Type B pancreatic cell (in vitro differentiated cells): ENCODE data around the gene YWHAB. TPM values are rescaled to one million over a fixed set of nuclear protein-coding genes. Genes with fewer than 3 reads are reported as not detected.

Source experiments
- DNase-seq: peaks from one replicate; pipeline ENCODE4 v3.0.0; 2021; ENCODE audit warnings: mixed read lengths; ENCODE audit not compliant: unreplicated experiment; ENCODE audit errors: extremely low spot score
- H3K27ac Mint-ChIP-seq: 2 replicates; pipeline ENCODE4 v1.8.0; 2021; ENCODE audit warnings: mild to moderate bottlenecking, mixed read lengths
- H3K27me3 Mint-ChIP-seq: 2 replicates; pipeline ENCODE4 v1.8.0; 2021; ENCODE audit warnings: mixed read lengths
- H3K36me3 Mint-ChIP-seq: 2 replicates; pipeline ENCODE4 v1.8.0; 2021; ENCODE audit warnings: mixed read lengths
- H3K4me1 Mint-ChIP-seq: one replicate; pipeline ENCODE4 v1.8.0; 2021; ENCODE audit warnings: mixed read lengths; ENCODE audit not compliant: unreplicated experiment
- H3K4me3 Mint-ChIP-seq: 2 replicates; pipeline ENCODE4 v1.8.0; 2021; ENCODE audit warnings: mild to moderate bottlenecking, mixed read lengths
- H3K9me3 Mint-ChIP-seq: 2 replicates; pipeline ENCODE4 v1.8.0; 2021; ENCODE audit warnings: mixed read lengths
- long read RNA-seq: library from polyadenylated mRNA; unstranded; transcript quantifications from one replicate; pipeline ENCODE4 v2.0.0, GENCODE V29; 2020
- total RNA-seq: library from RNA; stranded (reverse); gene quantifications from 2 replicates; pipeline ENCODE4 v1.2.1, GENCODE V29; 2021; ENCODE audit warnings: low replicate concordance
- TF ChIP-seq, protein P1 (sequence below): fragments of 200-600 bp; sonication (generic); conservative IDR thresholded peaks from 2 replicates; pipeline ENCODE4 v1.5.0; 2021; ENCODE audit warnings: antibody characterized with exemption, mild to moderate bottlenecking

YWHAB gene
- total RNA-seq: 153 and 183 TPM in 2 replicates
- long read RNA-seq, transcript YWHAB-201 (6 exons, 3,049 nt): major isoform, 134 of 208 reads
- long read RNA-seq, transcript YWHAB-202 (7 exons, 3,109 nt): minor isoform, 23 of 208 reads
- long read RNA-seq, partial matches to known transcripts: 24 of 208 reads
- long read RNA-seq, other reads (novel, unspliced or antisense): 27 of 208 reads

DNA sequence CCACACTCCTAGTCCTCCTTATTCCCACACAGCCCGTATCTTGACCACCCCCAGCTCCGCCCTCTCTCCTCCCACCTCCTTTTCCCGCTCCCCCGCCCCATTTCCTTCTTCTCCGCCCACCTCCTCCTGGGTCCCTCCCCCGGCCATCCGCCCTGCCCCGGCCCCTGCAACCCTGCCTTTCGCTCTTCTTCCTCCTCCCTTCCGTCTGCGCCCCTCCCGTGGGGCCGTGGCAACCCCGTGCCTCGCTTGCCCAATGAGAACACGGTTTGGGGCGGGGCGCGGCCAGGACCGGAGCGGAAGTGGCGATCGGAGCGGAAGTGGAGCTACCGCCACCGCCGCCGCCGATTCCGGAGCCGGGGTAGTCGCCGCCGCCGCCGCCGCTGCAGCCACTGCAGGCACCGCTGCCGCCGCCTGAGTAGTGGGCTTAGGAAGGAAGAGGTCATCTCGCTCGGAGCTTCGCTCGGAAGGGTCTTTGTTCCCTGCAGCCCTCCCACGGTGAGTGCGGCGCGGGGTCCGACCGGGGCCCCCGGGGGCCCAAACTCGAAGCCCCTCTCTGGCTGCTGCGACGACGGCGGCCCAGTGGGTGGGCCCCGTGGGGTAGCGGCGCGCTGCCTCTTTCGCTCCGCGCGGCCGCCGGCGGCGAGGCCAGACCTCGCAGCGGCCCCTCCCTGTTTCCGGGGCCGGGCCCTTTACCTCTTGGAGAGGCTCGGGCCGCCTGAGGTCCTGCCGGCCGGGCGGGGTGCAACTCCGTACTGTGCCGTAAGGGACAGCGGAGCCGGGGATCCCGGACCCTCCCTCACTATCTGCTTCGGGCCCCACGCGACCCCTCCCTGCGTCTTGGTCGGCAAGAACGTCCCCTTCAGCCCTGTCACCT, at the start of gene YWHAB:
Gene YWHAB (plus strand): TSS at position 314 of the 874 bp plus-strand sequence. CDS start 15,829 bp downstream, outside the sequence.
- H3K27ac Mint-ChIP-seq: peak within 1 kb of the TSS; percentile 95
- H3K4me1 Mint-ChIP-seq: peaks cover 30% of the 10 kb centered on the region
- peak; percentile 99 for DNase-seq
- H3K4me3 Mint-ChIP-seq: peak within 1 kb of the TSS; percentile 98
- no peaks in the 10 kb centered on the region for H3K27me3 Mint-ChIP-seq
- H3K36me3 Mint-ChIP-seq: no peaks in the 10 kb centered on the region
- H3K9me3 Mint-ChIP-seq: no peaks in the 10 kb centered on the region
- TF ChIP-seq, protein P1, sequence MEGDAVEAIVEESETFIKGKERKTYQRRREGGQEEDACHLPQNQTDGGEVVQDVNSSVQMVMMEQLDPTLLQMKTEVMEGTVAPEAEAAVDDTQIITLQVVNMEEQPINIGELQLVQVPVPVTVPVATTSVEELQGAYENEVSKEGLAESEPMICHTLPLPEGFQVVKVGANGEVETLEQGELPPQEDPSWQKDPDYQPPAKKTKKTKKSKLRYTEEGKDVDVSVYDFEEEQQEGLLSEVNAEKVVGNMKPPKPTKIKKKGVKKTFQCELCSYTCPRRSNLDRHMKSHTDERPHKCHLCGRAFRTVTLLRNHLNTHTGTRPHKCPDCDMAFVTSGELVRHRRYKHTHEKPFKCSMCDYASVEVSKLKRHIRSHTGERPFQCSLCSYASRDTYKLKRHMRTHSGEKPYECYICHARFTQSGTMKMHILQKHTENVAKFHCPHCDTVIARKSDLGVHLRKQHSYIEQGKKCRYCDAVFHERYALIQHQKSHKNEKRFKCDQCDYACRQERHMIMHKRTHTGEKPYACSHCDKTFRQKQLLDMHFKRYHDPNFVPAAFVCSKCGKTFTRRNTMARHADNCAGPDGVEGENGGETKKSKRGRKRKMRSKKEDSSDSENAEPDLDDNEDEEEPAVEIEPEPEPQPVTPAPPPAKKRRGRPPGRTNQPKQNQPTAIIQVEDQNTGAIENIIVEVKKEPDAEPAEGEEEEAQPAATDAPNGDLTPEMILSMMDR: peak; percentile 49

DNA sequence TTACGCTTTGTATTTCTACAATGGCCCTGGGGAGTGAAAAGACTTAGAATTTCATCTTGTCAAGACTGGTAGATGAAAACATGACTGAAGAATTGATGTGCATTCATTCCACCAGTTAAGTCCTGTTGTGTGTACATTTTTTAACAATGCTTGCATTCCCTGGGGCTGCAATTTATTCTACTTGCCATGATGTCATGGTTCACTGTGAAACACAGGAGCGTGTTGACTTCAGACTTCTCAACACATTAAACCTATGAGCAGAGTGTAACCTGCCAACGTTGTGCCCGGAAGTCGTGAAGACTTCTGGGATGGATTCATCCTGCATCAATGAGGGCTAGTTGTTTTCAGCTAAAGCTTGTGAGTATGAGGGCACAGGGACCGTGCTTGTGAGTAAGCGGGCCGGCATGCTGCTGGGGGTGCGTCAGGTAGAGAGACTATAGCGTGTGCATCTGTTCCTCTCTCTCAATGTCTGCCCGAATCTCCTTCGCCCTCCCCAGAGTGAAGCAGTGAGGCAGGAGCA, 48.8 kb upstream of the YWHAB start:
- Mint-ChIP-seq H3K9me3 (no peaks in the 10 kb centered on the region), H3K27ac (no peak overlapping the region), H3K4me3 (no peak overlapping the region), H3K4me1 (no peaks in the 10 kb centered on the region), H3K27me3 (peaks cover 15% of the 10 kb centered on the region), H3K36me3 (no peaks in the 10 kb centered on the region)
- no peak for DNase-seq
- TF ChIP-seq, protein P1: no peak

- DNase-seq: no peak
- no peak overlapping the region for H3K4me3 Mint-ChIP-seq
- peaks cover 14% of the 10 kb centered on the region for H3K27me3 Mint-ChIP-seq
- H3K27ac Mint-ChIP-seq: no peak overlapping the region
- no peaks in the 10 kb centered on the region for H3K4me1 Mint-ChIP-seq
- no peaks in the 10 kb centered on the region for H3K36me3 Mint-ChIP-seq
- TF ChIP-seq, protein P1: no peak
- no peaks in the 10 kb centered on the region for H3K9me3 Mint-ChIP-seq
Measured at GRCh38 chr20:44837946-44838345, 47.6 kb upstream of the YWHAB start.

DNA sequence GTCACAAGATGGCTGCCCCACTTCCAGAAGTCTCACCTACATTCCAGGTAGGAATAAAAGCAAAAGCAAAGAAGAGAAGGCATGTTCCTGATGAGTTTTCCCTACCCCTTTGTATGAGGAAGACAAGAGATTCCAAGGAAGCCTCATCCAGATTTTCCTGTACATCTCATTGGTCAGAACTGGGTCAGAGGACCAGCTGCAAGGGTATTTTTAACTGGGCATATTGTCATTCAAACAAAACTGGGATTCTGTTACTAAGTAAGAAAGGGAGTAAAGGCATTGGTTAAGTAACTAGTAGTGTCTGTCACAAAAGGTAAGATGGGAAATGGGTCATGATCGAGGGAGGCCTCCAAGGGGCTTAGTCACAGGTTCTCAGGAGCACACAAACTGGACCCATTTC, 47.0 kb upstream of the YWHAB start:
- H3K27me3 Mint-ChIP-seq: peaks cover 17% of the 10 kb centered on the region

GRCh38 chr20:44839481-44839880, 46.0 kb upstream of the YWHAB start:
- TF ChIP-seq, protein P1: no peak
- DNase-seq: no peak
- Mint-ChIP-seq H3K4me3 (no peak overlapping the region), H3K4me1 (no peaks in the 10 kb centered on the region), H3K36me3 (no peaks in the 10 kb centered on the region), H3K27ac (no peak overlapping the region), H3K27me3 (peaks cover 17% of the 10 kb centered on the region), H3K9me3 (no peaks in the 10 kb centered on the region)

More for the DNA sequence above, 47.0 kb upstream of the YWHAB start:
- Mint-ChIP-seq H3K36me3 (no peaks in the 10 kb centered on the region), H3K9me3 (no peaks in the 10 kb centered on the region), H3K4me3 (no peak overlapping the region), H3K27ac (no peak overlapping the region), H3K4me1 (no peaks in the 10 kb centered on the region)
- DNase-seq: no peak
- TF ChIP-seq, protein P1: no peak
